NCI-H128 (cell line): ENCODE data around the gene POLRMT.
A peak's percentile ranks its signal among the peaks of the same experiment; 100 is the strongest.

Experiments used
- DNase-seq: peaks from one replicate; lab custom pipeline; 2025; ENCODE audit not compliant: unreplicated experiment; lab: John Stamatoyannopoulos, UW

Gene POLRMT

GRCh38 chr19:581399-582111 lies 51.8 kb downstream of the POLRMT start:
- no peak for DNase-seq

GRCh38 chr19:580274-580835 lies 53.0 kb downstream of the POLRMT start:
- DNase-seq = no peak

GRCh38 chr19:579842-580155 lies 53.5 kb downstream of the POLRMT start:
- no peak for DNase-seq

GRCh38 chr19:579111-579841 lies 54.1 kb downstream of the POLRMT start:
- no peak for DNase-seq

GRCh38 chr19:577439-578392 lies 55.6 kb downstream of the POLRMT start:
- no peak for DNase-seq

GRCh38 chr19:576768-577438 lies 56.4 kb downstream of the POLRMT start:
- DNase-seq = no peak

GRCh38 chr19:575527-576506 lies 57.5 kb downstream of the POLRMT start:
- no peak for DNase-seq

- DNase-seq = no peak
Observed at GRCh38 chr19:574658-575526, 58.4 kb downstream of the POLRMT start.

- DNase-seq = no peak
Observed at GRCh38 chr19:573519-573825, 59.9 kb downstream of the POLRMT start.

- no peak for DNase-seq
Observed at GRCh38 chr19:572743-573518, 60.4 kb downstream of the POLRMT start.

GRCh38 chr19:572140-572742 lies 61.1 kb downstream of the POLRMT start, which contains the start of gene BSG:
Gene BSG (plus strand): TSS chr19:572596. CDS start chr19:572635, 39 bp downstream.
- peak; percentile 97 for DNase-seq

- DNase-seq = no peak
Observed at GRCh38 chr19:571566-571974, 61.8 kb downstream of the POLRMT start.

GRCh38 chr19:570937-571565 lies 62.3 kb downstream of the POLRMT start:
- peak; percentile 47 for DNase-seq

- DNase-seq = no peak
Observed at GRCh38 chr19:570251-570686, 63.1 kb downstream of the POLRMT start.

GRCh38 chr19:567296-567900 lies 65.9 kb downstream of the POLRMT start:
- DNase-seq = no peak
